Lower leg skin (tissue), 3 donors: ENCODE measurements around the gene NEK4.

Source experiments
- CTCF ChIP-seq, 3 donors: fragments of 450-650 bp; IDR thresholded peaks; one replicate each; pipeline ENCODE4 v1.5.1; 2016; ENCODE audit warnings: antibody characterized with exemption in 3 of 3, mild to moderate bottlenecking in 3 of 3, moderate library complexity in 2 of 3
- POLR2A ChIP-seq, 2 donors: fragments of 450-650 bp; IDR thresholded peaks; one replicate each; pipeline ENCODE4 v1.6.1; 2016 to 2017; ENCODE audit warnings: antibody characterized with exemption in 2 of 2, mild to moderate bottlenecking in 1 of 2, moderate library complexity in 1 of 2

GRCh38 chr3:52714335-52715302, 56.1 kb downstream of the NEK4 start:
- TF ChIP-seq POLR2A (IDR thresholded peaks at IDR 0.05) (no peak), CTCF (IDR thresholded peaks at IDR 0.05) (no peak)
